OCI-LY3 (cell line): ENCODE data around the gene SIK3.

Source experiments
- H2AFZ ChIP-seq: fragments of 200-600, 300-600 bp; shearing (Covaris generic); 2 replicates; pipeline ENCODE4 v1.6.0; 2014; ENCODE audit warnings: antibody characterized with exemption, low read depth, low read length
- H3K27ac ChIP-seq: fragments of 200-600, 300-600 bp; sonication (generic); 2 replicates; pipeline ENCODE4 v1.5.1; 2014; ENCODE audit warnings: mild to moderate bottlenecking, low read length, moderate library complexity, mixed read lengths
- H3K27me3 ChIP-seq: fragments of 200-600, 300-600 bp; sonication (generic); 2 replicates; pipeline ENCODE4 v1.6.1; 2014; ENCODE audit warnings: low read depth, low read length, mixed read lengths
- H3K36me3 ChIP-seq: fragments of 200-600, 300-600 bp; sonication (generic); replicated peaks from 2 replicates; pipeline ENCODE3; 2014; ENCODE audit warnings: low read depth, low read length, mixed read lengths
- H3K4me1 ChIP-seq: fragments of 300-600, 200-600 bp; sonication (generic); 2 replicates; pipeline ENCODE4 v1.6.1; 2014; ENCODE audit warnings: low read length, mixed read lengths
- H3K4me2 ChIP-seq: fragments of 200-600, 300-600 bp; sonication (generic); 2 replicates; pipeline ENCODE4 v1.6.1; 2014; ENCODE audit warnings: low read length, mixed read lengths
- H3K4me3 ChIP-seq: fragments of 300-600, 200-600 bp; sonication (generic); 2 replicates; pipeline ENCODE4 v1.5.1; 2014; ENCODE audit warnings: antibody characterized with exemption, mild to moderate bottlenecking, low read length, moderate library complexity
- H3K79me2 ChIP-seq: fragments of 300-600, 200-600 bp; shearing (Covaris generic); 2 replicates; pipeline ENCODE4 v1.6.1; 2014; ENCODE audit warnings: mild to moderate bottlenecking, low read length, mixed read lengths
- H3K9ac ChIP-seq: fragments of 300-600, 200-600 bp; shearing (Covaris generic); 2 replicates; pipeline ENCODE4 v1.6.0; 2014; ENCODE audit warnings: mild to moderate bottlenecking, low read length, moderate library complexity
- H3K9me3 ChIP-seq: fragments of 200-600, 300-600 bp; shearing (Covaris generic); 2 replicates; pipeline ENCODE4 v1.6.1; 2014; ENCODE audit warnings: low read length, mixed read lengths; ENCODE audit not compliant: insufficient read depth
- H4K20me1 ChIP-seq: fragments of 200-600, 300-600 bp; sonication (generic); 2 replicates; pipeline ENCODE4 v1.6.1; 2016; ENCODE audit warnings: low read length, mixed read lengths; ENCODE audit not compliant: insufficient read depth
- CTCF ChIP-seq: fragments of 200-600, 300-600 bp; sonication (generic); IDR thresholded peaks from 2 replicates; pipeline ENCODE4 v1.5.1; 2014; ENCODE audit warnings: antibody characterized with exemption, low read length, low read depth
- EZH2phosphoT487 ChIP-seq: fragments of 200-600 bp; shearing (Covaris generic); IDR thresholded peaks from 2 replicates; pipeline ENCODE4 v1.6.1; 2018; ENCODE audit warnings: antibody characterized with exemption, mixed run types, low read depth

The SIK3 gene

GRCh38 chr11:117061256-117061655 lies 37.0 kb downstream of the SIK3 start:
- H3K27ac ChIP-seq = no peak overlapping the region
- peaks cover 75% of the 10 kb centered on the region for H3K79me2 ChIP-seq
- no peaks in the 10 kb centered on the region for H3K9me3 ChIP-seq
- no peak for TF ChIP-seq EZH2phosphoT487
- TF ChIP-seq CTCF = no peak
- H3K4me1 ChIP-seq = peaks cover 39% of the 10 kb centered on the region
- H3K36me3 ChIP-seq = no peaks in the 10 kb centered on the region
- H3K4me2 ChIP-seq = peak overlapping the region; percentile 86; the same call in 1 of the 2 replicates
- H2AFZ ChIP-seq = no peak overlapping the region
- no peak overlapping the region for H3K9ac ChIP-seq
- no peaks in the 10 kb centered on the region for H3K27me3 ChIP-seq
- H4K20me1 ChIP-seq = peaks cover 39% of the 10 kb centered on the region
- no peak overlapping the region for H3K4me3 ChIP-seq

- H4K20me1 ChIP-seq = peaks cover 49% of the 10 kb centered on the region
- TF ChIP-seq EZH2phosphoT487 (no peak), CTCF (no peak)
- H3K4me3 ChIP-seq = no peak overlapping the region
- no peak overlapping the region for H3K27ac ChIP-seq
- no peak overlapping the region for H3K9ac ChIP-seq
- peaks cover 79% of the 10 kb centered on the region for H3K79me2 ChIP-seq
- H3K36me3 ChIP-seq = no peaks in the 10 kb centered on the region
- H2AFZ ChIP-seq = no peak overlapping the region
- peaks cover 38% of the 10 kb centered on the region for H3K4me1 ChIP-seq
- no peaks in the 10 kb centered on the region for H3K9me3 ChIP-seq
- H3K4me2 ChIP-seq = no peak overlapping the region
- no peaks in the 10 kb centered on the region for H3K27me3 ChIP-seq
These were observed 38.5 kb downstream of the SIK3 start for GRCh38 chr11:117059611-117060148.

GRCh38 chr11:117058761-117059261 lies 39.4 kb downstream of the SIK3 start:
- H3K4me2 ChIP-seq = no peak overlapping the region
- no peak overlapping the region for H3K27ac ChIP-seq

GRCh38 chr11:117057727-117058126 lies 40.5 kb downstream of the SIK3 start:
- Histone ChIP-seq H3K9me3 (no peaks in the 10 kb centered on the region), H3K4me3 (no peak overlapping the region), H4K20me1 (peaks cover 55% of the 10 kb centered on the region), H3K36me3 (no peaks in the 10 kb centered on the region), H3K27ac (no peak overlapping the region), H3K4me1 (peaks cover 23% of the 10 kb centered on the region), H2AFZ (no peak overlapping the region), H3K4me2 (no peak overlapping the region), H3K27me3 (no peaks in the 10 kb centered on the region), H3K9ac (no peak overlapping the region), H3K79me2 (peaks cover 76% of the 10 kb centered on the region)
- no peak for TF ChIP-seq EZH2phosphoT487

More at GRCh38 chr11:117058761-117059261, 39.4 kb downstream of the SIK3 start:
- H3K9me3 ChIP-seq = no peaks in the 10 kb centered on the region
- TF ChIP-seq CTCF (no peak), EZH2phosphoT487 (no peak)
- no peak overlapping the region for H2AFZ ChIP-seq
- H3K4me3 ChIP-seq = no peak overlapping the region
- H3K27me3 ChIP-seq = no peaks in the 10 kb centered on the region
- no peak overlapping the region for H3K9ac ChIP-seq
- H3K79me2 ChIP-seq = peaks cover 77% of the 10 kb centered on the region
- peaks cover 52% of the 10 kb centered on the region for H4K20me1 ChIP-seq
- no peaks in the 10 kb centered on the region for H3K36me3 ChIP-seq
- H3K4me1 ChIP-seq = peaks cover 29% of the 10 kb centered on the region
